ENCODE measurements around the gene RGS19.
A peak's percentile ranks its signal among the peaks of the same experiment; 100 is the strongest.

RGS19 gene

GRCh38 chr20:64107736-64108457, 28.6 kb upstream of the RGS19 start:
- DNase-seq, result no peak

GRCh38 chr20:64106981-64107735, 27.8 kb upstream of the RGS19 start, which contains the start of gene NPBWR2:
TSS of gene NPBWR2 (minus strand) at chr20:64107565. CDS start at chr20:64106831, 734 bp downstream.
- peak; percentile 38 for DNase-seq

DNA sequence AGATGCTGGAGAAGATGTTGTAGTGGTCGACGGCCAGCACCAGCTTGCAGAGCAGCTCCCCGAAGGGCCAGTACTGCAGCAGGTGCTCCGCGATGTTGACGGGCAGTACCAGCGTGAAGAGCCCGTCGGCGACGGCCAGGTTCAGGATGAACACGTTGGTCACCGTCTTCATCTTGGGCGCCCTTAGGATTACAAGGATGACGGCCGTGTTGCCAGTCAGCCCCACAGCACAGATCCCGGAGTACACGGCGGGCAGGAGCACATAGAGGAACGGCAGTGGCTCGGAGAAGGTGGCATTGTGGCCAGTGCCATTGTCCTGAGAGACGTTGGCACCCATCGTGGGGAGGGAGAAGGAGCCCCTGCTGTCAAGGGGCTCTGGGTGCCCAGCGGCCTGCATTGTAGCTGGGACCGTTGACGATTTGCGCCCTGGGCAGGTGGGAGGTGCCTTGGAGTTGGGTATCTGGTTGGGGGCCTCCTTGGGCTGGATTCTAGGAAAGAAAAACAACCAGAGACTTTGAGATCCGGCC, 27.2 kb upstream of the RGS19 start:
- DNase-seq, result no peak

- no peak for DNase-seq
Measured at GRCh38 chr20:64105846-64106434, 26.6 kb upstream of the RGS19 start.

DNA sequence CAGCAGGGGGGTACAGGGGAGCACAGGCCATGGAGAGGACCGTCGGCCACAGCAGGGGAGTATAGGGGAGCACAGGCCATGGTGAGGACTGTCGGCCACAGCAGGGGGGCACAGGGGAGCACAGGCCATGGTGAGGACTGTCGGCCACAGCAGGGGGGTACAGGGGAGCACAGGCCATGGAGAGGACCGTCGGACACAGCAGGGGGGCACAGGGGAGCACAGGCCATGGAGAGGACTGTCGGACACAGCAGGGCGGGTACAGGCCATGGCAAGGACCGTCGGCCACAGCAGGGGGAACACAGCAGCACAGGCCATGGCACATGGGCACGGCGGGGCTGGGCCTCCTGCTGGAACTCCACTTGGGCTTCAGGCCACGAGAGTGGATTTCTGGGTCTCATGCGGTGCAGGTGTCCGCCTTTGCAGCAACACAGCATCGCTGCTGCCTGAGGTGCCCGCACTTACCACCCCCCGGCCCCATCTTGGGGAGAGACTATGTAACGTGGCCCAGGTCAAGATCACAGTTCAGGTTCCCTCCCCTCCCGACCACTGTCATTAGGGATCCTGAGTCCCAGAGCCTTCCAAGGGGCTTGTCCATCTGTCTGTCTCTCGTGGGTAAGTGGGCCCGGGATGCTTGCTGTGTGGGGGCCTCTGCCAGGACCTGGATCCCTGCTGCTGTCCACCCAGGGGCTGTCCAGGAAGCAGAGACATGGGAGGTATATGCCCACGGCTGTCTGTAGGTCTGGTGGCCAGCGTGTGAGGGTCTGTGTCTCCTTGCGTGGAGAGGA, 25.5 kb upstream of the RGS19 start:
- DNase-seq, result no peak

DNA sequence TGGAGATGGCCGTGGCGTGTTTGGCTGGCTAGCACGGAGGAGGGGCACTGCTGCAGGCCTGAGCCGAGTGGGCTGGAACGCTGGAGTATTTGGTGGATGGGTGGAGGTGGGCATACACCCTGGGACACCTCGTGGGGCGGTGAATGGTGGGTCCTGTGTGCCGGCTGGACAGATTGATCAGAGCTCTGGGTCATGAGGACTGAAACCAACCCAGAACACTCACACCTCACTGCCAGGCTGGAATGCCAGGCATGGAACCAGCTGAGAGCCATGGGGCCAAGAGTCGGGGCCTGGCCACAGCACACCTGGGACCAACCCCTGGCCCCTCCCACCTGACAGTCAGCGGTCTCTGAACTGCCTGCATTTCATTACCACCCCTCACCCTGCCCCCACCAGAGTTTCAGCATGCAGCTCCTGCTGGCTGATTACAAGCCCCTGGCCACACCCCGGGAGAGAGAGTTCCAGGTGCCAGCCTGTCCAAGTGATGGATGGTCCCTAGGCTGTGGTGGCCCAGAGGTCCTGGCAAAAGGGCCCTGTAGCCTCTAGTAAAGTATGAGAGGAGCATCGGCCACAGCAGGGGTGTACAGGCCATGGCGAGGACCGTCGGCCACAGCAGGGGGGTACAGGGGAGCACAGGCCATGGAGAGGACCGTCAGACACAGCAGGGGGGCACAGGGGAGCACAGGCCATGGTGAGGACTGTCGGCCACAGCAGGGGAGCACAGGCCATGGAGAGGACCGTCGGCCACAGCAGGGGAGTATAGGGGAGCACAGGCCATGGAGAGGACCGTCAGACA, 24.8 kb upstream of the RGS19 start:
- DNase-seq, result no peak

- no peak for DNase-seq
Measured at GRCh38 chr20:64102647-64103354, 23.5 kb upstream of the RGS19 start.

GRCh38 chr20:64101731-64102621, 22.7 kb upstream of the RGS19 start:
- peak; percentile 78 for DNase-seq

DNA sequence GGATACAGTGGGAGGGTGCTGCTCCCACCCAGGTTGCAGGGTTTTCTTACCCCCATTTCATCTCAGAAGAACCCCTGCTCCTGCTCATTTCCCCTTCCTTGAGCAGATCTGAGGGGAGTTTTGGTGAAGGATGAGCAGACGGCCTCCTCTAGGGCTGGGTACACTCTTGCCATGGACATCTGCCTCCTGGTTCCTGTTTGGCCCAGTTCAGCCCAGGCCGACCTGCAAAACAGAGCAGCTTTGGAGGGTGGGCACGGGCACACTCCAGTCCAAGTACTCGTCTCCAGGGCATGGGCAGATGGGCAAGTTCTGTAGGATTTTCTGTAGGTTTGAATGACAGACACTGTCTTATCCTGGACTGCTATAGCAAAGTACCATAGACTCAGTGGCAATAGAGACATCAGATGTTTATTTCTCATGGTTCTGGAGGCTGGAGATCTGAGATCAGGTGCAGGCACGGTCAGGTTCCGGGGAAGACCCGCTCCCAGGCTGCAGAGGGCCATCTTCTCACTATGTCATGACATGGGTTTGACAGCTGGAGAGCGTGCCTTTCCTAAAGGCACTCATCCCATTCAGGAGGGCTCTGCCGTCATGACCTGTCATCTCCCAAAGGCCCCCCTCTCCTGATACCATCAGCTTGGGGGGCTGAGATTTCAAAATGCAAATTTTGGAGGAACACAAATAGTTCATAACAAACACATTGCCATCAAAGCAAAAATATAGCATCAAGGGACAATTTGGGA, 21.8 kb upstream of the RGS19 start:
- no peak for DNase-seq

GRCh38 chr20:64100566-64100888, 21.2 kb upstream of the RGS19 start:
- no peak for DNase-seq

DNA sequence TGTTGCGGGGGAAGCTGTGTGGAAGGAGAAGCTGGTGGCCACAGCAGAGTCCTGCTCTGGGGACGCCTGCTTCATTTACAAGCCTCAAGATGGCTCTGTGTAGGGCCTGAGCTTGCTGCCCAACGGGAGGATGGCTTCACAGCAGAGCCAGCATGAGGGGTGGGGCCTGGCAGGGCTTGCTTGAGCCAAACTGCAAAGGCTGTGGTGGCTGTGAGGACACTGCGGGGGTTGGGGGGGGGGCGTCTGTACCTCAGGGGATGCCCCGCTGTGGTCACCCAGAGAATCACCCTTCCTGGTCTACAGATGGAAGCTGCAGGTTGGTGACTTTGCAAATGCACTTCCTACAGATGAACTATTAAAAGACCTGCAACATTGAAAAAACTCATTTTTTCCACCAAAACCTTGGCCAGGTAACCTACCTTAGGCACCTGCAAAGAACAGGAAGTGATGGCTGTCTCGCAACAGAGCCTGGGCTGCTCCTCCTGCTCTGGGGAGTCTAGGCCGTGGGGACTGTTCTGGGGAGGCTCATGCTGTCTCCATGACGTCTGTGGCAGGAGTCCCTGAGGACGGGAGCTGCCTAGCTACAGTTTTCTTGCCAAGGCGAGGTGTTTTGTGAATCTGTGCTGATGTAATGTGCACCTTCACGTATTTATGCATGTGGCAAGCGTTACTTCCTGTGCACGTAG, 20.7 kb upstream of the RGS19 start:
- DNase-seq, result no peak

- DNase-seq, result no peak
Measured at GRCh38 chr20:64099086-64099786, 19.9 kb upstream of the RGS19 start.

- DNase-seq, result no peak
Measured at GRCh38 chr20:64098471-64099013, 19.2 kb upstream of the RGS19 start.

DNA sequence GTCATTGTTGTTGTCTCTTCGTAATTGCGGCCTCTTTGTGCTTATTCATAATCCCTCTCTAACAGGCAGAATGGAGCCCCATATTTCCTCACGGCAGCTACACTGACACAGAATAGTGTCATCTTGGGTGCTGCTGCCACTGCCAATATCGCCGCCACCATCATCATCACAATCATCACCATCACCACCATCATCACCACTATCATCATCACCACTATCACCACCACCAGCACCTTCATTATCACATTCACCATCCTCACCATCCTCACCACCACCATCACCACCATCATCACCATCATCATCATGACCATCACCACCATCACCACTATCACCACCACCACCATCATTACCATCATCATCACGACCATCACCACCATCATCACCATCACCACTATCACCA, 17.2 kb upstream of the RGS19 start:
- DNase-seq, result no peak

GRCh38 chr20:64095927-64096326, 16.6 kb upstream of the RGS19 start:
- no peak for DNase-seq

DNA sequence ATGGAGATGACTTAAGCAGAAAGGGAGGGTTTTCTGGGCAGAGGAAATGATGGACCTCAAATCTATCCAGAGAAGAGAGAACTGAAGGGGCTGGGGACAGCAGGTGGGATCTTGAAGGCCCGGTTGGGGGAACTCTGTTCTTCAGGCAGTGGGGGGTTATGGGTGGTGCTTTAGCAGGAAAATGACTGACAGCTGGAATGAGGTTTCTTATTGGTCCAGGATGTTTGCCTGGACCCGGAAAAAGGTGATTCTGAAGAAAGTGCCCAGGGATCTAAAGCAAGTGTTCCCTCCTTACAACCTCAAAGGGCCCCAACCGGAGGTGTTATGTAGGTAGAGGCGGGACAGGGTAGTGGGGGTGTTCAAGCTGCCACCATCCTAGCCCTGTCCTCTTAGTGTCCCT, 16.1 kb upstream of the RGS19 start:
- no peak for DNase-seq

GRCh38 chr20:64093013-64093503, 13.7 kb upstream of the RGS19 start:
- DNase-seq, result no peak
